ENCODE data around the gene SYCP2L. TPM values are rescaled to one million over a fixed set of nuclear protein-coding genes. Genes with fewer than 3 reads are reported as not detected.
"Not testable (repeated sequence)": the region's sequence is repeated elsewhere in the genome, so short reads cannot be mapped to it uniquely, and the experiment has no call there.

The SYCP2L gene
- total RNA-seq, 1 donor from 2014 or later: 0.32 TPM

- Histone ChIP-seq H3K4me3 (no peak overlapping the region), H3K27me3 (no peaks in the 10 kb centered on the region), H3K36me3 (no peaks in the 10 kb centered on the region), H3K9me3 (peaks cover 0 to 5% of the 10 kb centered on the region in 2 donors), H3K4me1 (no peaks in the 10 kb centered on the region), H3K27ac (no peak overlapping the region)
- intact Hi-C loops (cut with DNase I): no loop called here
- DNase-seq (ENCODE audit: low spot score in 2 of 2): no peak
- no peak for TF ChIP-seq CTCF (IDR thresholded peaks at IDR 0.05)
Measured at GRCh38 chr6:10894958-10895357, 8.1 kb downstream of the SYCP2L start.

DNA sequence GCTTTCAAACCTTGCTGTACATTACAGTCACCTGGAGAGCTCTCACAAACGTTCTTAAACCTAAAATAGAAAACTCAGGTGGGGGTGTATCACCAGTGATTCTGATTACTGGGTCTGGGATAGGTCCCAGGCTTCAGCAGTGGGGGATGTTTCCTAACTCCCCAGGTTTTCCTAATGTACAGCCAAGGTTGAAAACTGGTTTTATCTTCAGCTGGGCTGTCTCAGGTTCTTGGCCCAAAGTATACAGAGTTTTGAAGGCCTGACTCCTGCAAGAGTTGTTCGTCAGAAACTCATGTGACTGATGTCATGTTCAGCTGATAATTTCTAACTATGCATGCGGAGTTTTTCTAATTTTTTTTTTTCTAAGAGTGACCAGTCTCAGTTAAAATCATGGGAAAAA lies 9.8 kb downstream of the SYCP2L start:
- DNase-seq (ENCODE audit: low spot score in 2 of 2): no peak
- Histone ChIP-seq H3K4me1 (no peaks in the 10 kb centered on the region), H3K4me3 (no peak overlapping the region), H3K9me3 (no peaks in the 10 kb centered on the region), H3K27ac (no peak overlapping the region), H3K36me3 (no peaks in the 10 kb centered on the region), H3K27me3 (no peaks in the 10 kb centered on the region)
- TF ChIP-seq CTCF (IDR thresholded peaks at IDR 0.05): no peak
- intact Hi-C loops (cut with DNase I): no loop called here

DNA sequence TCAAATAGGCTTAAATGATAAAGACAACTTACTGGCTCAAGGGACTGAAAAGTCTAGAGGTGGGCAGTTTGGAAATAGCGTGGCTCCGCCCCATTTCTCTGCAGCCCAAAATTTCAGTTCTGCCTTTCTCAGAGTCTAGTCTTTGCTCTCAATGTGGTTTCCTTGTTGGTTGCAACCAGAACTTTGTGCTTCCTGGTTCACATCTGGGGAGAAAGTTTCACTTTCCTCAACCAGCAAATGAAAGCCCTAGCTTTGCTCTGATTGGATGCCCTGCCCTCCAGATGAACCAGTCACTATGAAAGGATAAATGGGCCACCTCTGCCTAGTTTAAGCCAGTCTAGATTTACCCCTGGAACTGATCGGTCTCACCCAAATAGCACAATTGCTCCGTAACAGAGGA lies 14.9 kb downstream of the SYCP2L start:
- no peak for DNase-seq (ENCODE audit: low spot score in 2 of 2)
- Histone ChIP-seq H3K27ac (no peak overlapping the region), H3K9me3 (no peaks in the 10 kb centered on the region), H3K27me3 (no peaks in the 10 kb centered on the region), H3K4me3 (no peak overlapping the region), H3K36me3 (no peaks in the 10 kb centered on the region), H3K4me1 (no peaks in the 10 kb centered on the region)
- intact Hi-C loops (cut with DNase I): no loop called here
- no peak for TF ChIP-seq CTCF (IDR thresholded peaks at IDR 0.05)

GRCh38 chr6:10904015-10904414 lies 17.2 kb downstream of the SYCP2L start:
- no peak for DNase-seq (ENCODE audit: low spot score in 2 of 2)
- intact Hi-C loops (cut with DNase I): no loop called here
- Histone ChIP-seq H3K27ac (no peak overlapping the region), H3K36me3 (no peaks in the 10 kb centered on the region), H3K9me3 (no peaks in the 10 kb centered on the region), H3K27me3 (no peaks in the 10 kb centered on the region), H3K4me1 (no peaks in the 10 kb centered on the region), H3K4me3 (no peak overlapping the region)
- no peak for TF ChIP-seq CTCF (IDR thresholded peaks at IDR 0.05)

- intact Hi-C loops (cut with DNase I): no loop called here
- no peaks in the 10 kb centered on the region for H3K4me1 ChIP-seq
- H3K4me3 ChIP-seq: no peak overlapping the region
Measured at GRCh38 chr6:10908228-10908627, 21.4 kb downstream of the SYCP2L start.

DNA sequence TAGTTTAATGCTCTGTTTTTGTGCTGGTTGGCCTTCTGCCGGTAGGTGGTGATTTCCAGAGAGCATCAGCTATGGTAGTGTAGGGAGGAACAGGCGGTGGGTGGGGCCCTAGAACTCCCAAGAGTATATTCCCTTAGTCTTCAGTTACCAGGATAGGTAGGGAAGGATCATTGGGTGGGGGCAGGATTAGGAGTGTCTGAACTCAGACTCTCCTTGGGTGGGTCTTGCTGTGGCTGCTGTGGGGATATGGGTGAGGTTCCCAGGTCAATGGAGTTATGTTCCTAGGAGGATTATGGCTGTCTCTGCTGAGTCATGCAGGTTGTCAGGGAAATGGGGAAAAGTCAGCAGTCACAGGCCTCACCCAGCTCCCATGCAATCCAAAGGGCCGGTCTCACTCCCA lies 32.7 kb downstream of the SYCP2L start:
- H3K36me3 ChIP-seq; intact Hi-C loops (cut with DNase I); H3K9me3 ChIP-seq; H3K27me3 ChIP-seq; H3K4me1 ChIP-seq; DNase-seq (ENCODE audit: low spot score in 2 of 2); H3K4me3 ChIP-seq; H3K27ac ChIP-seq: not testable (repeated sequence)

More at GRCh38 chr6:10908228-10908627, 21.4 kb downstream of the SYCP2L start:
- Histone ChIP-seq H3K36me3 (no peaks in the 10 kb centered on the region), H3K27ac (no peak overlapping the region), H3K9me3 (no peaks in the 10 kb centered on the region), H3K27me3 (no peaks in the 10 kb centered on the region)
- no peak for DNase-seq (ENCODE audit: low spot score in 2 of 2)
- TF ChIP-seq CTCF (IDR thresholded peaks at IDR 0.05): no peak

All from ascending aorta (tissue), 2 donors.